ENCODE data around the gene FAM193A. TPM values are rescaled to one million over a fixed set of nuclear protein-coding genes. Genes with fewer than 3 reads are reported as not detected.
A peak's percentile ranks its signal among the peaks of the same experiment; 100 is the strongest.
"Not testable (repeated sequence)": the region's sequence is repeated elsewhere in the genome, so short reads cannot be mapped to it uniquely, and the experiment has no call there.

FAM193A gene
- polyA plus RNA-seq, 4 donors = 10.0 to 19.2 (median 12.8) TPM

GRCh38 chr4:2617955-2618354 lies 81.5 kb downstream of the FAM193A start:
- Histone ChIP-seq H3K4me3 (ENCODE audit: low read depth in 1 of 3, low read length in 3 of 3) (no peak overlapping the region), H3K9me3 (ENCODE audit: control insufficient read depth in 2 of 2, insufficient read depth in 1 of 2, low read depth in 1 of 2, low read length in 1 of 2) (no peaks in the 10 kb centered on the region), H3K27ac (ENCODE audit: low read depth in 1 of 3, low read length in 2 of 3) (no peak overlapping the region), H3K36me3 (ENCODE audit: control insufficient read depth in 3 of 3, insufficient read depth in 2 of 3, low read depth in 1 of 3, low read length in 3 of 3) (peaks cover 0 to 13% (median 0%) of the 10 kb centered on the region in 3 donors), H3K27me3 (ENCODE audit: control insufficient read depth in 3 of 3, insufficient read depth in 3 of 3, low read length in 3 of 3) (no peaks in the 10 kb centered on the region), H3K4me1 (ENCODE audit: control insufficient read depth in 3 of 3, insufficient read depth in 2 of 3, low read depth in 1 of 3, low read length in 2 of 3) (no peaks in the 10 kb centered on the region)
- 70 to 80% (median 72%) methylated on average over 6 of the region's 6 CpGs for WGBS, 3 donors
- DNase-seq (no peak), FAIRE-seq (no peak)

- H3K4me3 ChIP-seq (ENCODE audit: low read depth in 1 of 3, low read length in 3 of 3); FAIRE-seq; H3K4me1 ChIP-seq (ENCODE audit: control insufficient read depth in 3 of 3, insufficient read depth in 2 of 3, low read depth in 1 of 3, low read length in 2 of 3); H3K27ac ChIP-seq (ENCODE audit: low read depth in 1 of 3, low read length in 2 of 3); H3K9me3 ChIP-seq (ENCODE audit: control insufficient read depth in 2 of 2, insufficient read depth in 1 of 2, low read depth in 1 of 2, low read length in 1 of 2); H3K27me3 ChIP-seq (ENCODE audit: control insufficient read depth in 3 of 3, insufficient read depth in 3 of 3, low read length in 3 of 3); DNase-seq: not testable (repeated sequence)
- H3K36me3 ChIP-seq (ENCODE audit: control insufficient read depth in 3 of 3, insufficient read depth in 2 of 3, low read depth in 1 of 3, low read length in 3 of 3) = peaks cover 0 to 13% (median 0%) of the 10 kb centered on the region in 3 donors
- WGBS, 3 donors = 89 to 95% (median 92%) methylated on average over 9 of the region's 9 CpGs
Observed at GRCh38 chr4:2618729-2619128, 82.3 kb downstream of the FAM193A start.

- Histone ChIP-seq H3K27me3 (ENCODE audit: control insufficient read depth in 3 of 3, insufficient read depth in 3 of 3, low read length in 3 of 3) (no peaks in the 10 kb centered on the region), H3K9me3 (ENCODE audit: control insufficient read depth in 2 of 2, insufficient read depth in 1 of 2, low read depth in 1 of 2, low read length in 1 of 2) (no peaks in the 10 kb centered on the region), H3K4me3 (ENCODE audit: low read depth in 1 of 3, low read length in 3 of 3) (no peak overlapping the region), H3K4me1 (ENCODE audit: control insufficient read depth in 3 of 3, insufficient read depth in 2 of 3, low read depth in 1 of 3, low read length in 2 of 3) (no peaks in the 10 kb centered on the region), H3K27ac (ENCODE audit: low read depth in 1 of 3, low read length in 2 of 3) (no peak overlapping the region), H3K36me3 (ENCODE audit: control insufficient read depth in 3 of 3, insufficient read depth in 2 of 3, low read depth in 1 of 3, low read length in 3 of 3) (peaks cover 0 to 13% (median 0%) of the 10 kb centered on the region in 3 donors)
- WGBS, 3 donors = 95 to 96% (median 96%) methylated on average over 8 of the region's 8 CpGs
- DNase-seq (no peak), FAIRE-seq (no peak)
Observed at GRCh38 chr4:2619459-2619858, 83.0 kb downstream of the FAM193A start.

GRCh38 chr4:2621419-2621818 lies 85.0 kb downstream of the FAM193A start:
- Histone ChIP-seq H3K36me3 (ENCODE audit: control insufficient read depth in 3 of 3, insufficient read depth in 2 of 3, low read depth in 1 of 3, low read length in 3 of 3) (peaks cover under 1 to 28% (median 6%) of the 10 kb centered on the region in 3 donors), H3K4me1 (ENCODE audit: control insufficient read depth in 3 of 3, insufficient read depth in 2 of 3, low read depth in 1 of 3, low read length in 2 of 3) (no peaks in the 10 kb centered on the region), H3K9me3 (ENCODE audit: control insufficient read depth in 2 of 2, insufficient read depth in 1 of 2, low read depth in 1 of 2, low read length in 1 of 2) (peaks cover 0 to 2% of the 10 kb centered on the region in 2 donors), H3K27me3 (ENCODE audit: control insufficient read depth in 3 of 3, insufficient read depth in 3 of 3, low read length in 3 of 3) (no peaks in the 10 kb centered on the region), H3K4me3 (ENCODE audit: low read depth in 1 of 3, low read length in 3 of 3) (no peak overlapping the region), H3K27ac (ENCODE audit: low read depth in 1 of 3, low read length in 2 of 3) (no peak overlapping the region)
- WGBS, 3 donors = 70 to 82% (median 73%) methylated on average over 7 of the region's 7 CpGs
- DNase-seq (peak in 1 of 2 donors; percentile 29), FAIRE-seq (no peak)

GRCh38 chr4:2623442-2623841 lies 87.0 kb downstream of the FAM193A start:
- FAIRE-seq = no peak
- DNase-seq = no peak
- peaks cover 6 to 42% (median 14%) of the 10 kb centered on the region in 3 donors for H3K36me3 ChIP-seq (ENCODE audit: control insufficient read depth in 3 of 3, insufficient read depth in 2 of 3, low read depth in 1 of 3, low read length in 3 of 3)
- H3K9me3 ChIP-seq (ENCODE audit: control insufficient read depth in 2 of 2, insufficient read depth in 1 of 2, low read depth in 1 of 2, low read length in 1 of 2) = peaks cover 0 to 2% of the 10 kb centered on the region in 2 donors
- no peaks in the 10 kb centered on the region for H3K27me3 ChIP-seq (ENCODE audit: control insufficient read depth in 3 of 3, insufficient read depth in 3 of 3, low read length in 3 of 3)
- H3K4me1 ChIP-seq (ENCODE audit: control insufficient read depth in 3 of 3, insufficient read depth in 2 of 3, low read depth in 1 of 3, low read length in 2 of 3) = no peaks in the 10 kb centered on the region
- no peak overlapping the region for H3K27ac ChIP-seq (ENCODE audit: low read depth in 1 of 3, low read length in 2 of 3)
- no peak overlapping the region for H3K4me3 ChIP-seq (ENCODE audit: low read depth in 1 of 3, low read length in 3 of 3)
- 92 to 95% (median 93%) methylated on average over 6 of the region's 6 CpGs for WGBS, 3 donors

GRCh38 chr4:2624782-2625530 lies 88.5 kb downstream of the FAM193A start:
- FAIRE-seq = no peak

GRCh38 chr4:2626231-2626630 lies 89.8 kb downstream of the FAM193A start:
- FAIRE-seq = no peak
- Histone ChIP-seq H3K36me3 (ENCODE audit: control insufficient read depth in 3 of 3, insufficient read depth in 2 of 3, low read depth in 1 of 3, low read length in 3 of 3) (peaks cover 6 to 55% (median 21%) of the 10 kb centered on the region in 3 donors), H3K9me3 (ENCODE audit: control insufficient read depth in 2 of 2, insufficient read depth in 1 of 2, low read depth in 1 of 2, low read length in 1 of 2) (peaks cover 0 to 2% of the 10 kb centered on the region in 2 donors), H3K4me3 (ENCODE audit: low read depth in 1 of 3, low read length in 3 of 3) (no peak overlapping the region), H3K27me3 (ENCODE audit: control insufficient read depth in 3 of 3, insufficient read depth in 3 of 3, low read length in 3 of 3) (no peaks in the 10 kb centered on the region), H3K27ac (ENCODE audit: low read depth in 1 of 3, low read length in 2 of 3) (no peak overlapping the region), H3K4me1 (ENCODE audit: control insufficient read depth in 3 of 3, insufficient read depth in 2 of 3, low read depth in 1 of 3, low read length in 2 of 3) (no peaks in the 10 kb centered on the region)
- no peak for DNase-seq
- WGBS, 3 donors = 80 to 93% (median 87%) methylated on average over 10 of the region's 10 CpGs

More at GRCh38 chr4:2624782-2625530, 88.5 kb downstream of the FAM193A start:
- no peak for DNase-seq
- 83 to 91% (median 89%) methylated on average over 22 of the region's 22 CpGs for WGBS, 3 donors
- H3K27ac ChIP-seq (ENCODE audit: low read depth in 1 of 3, low read length in 2 of 3) = no peak overlapping the region
- H3K9me3 ChIP-seq (ENCODE audit: control insufficient read depth in 2 of 2, insufficient read depth in 1 of 2, low read depth in 1 of 2, low read length in 1 of 2) = peaks cover 0 to 2% of the 10 kb centered on the region in 2 donors
- H3K4me3 ChIP-seq (ENCODE audit: low read depth in 1 of 3, low read length in 3 of 3) = no peak overlapping the region
- H3K27me3 ChIP-seq (ENCODE audit: control insufficient read depth in 3 of 3, insufficient read depth in 3 of 3, low read length in 3 of 3) = no peaks in the 10 kb centered on the region
- no peaks in the 10 kb centered on the region for H3K4me1 ChIP-seq (ENCODE audit: control insufficient read depth in 3 of 3, insufficient read depth in 2 of 3, low read depth in 1 of 3, low read length in 2 of 3)
- H3K36me3 ChIP-seq (ENCODE audit: control insufficient read depth in 3 of 3, insufficient read depth in 2 of 3, low read depth in 1 of 3, low read length in 3 of 3) = peaks cover 6 to 47% (median 14%) of the 10 kb centered on the region in 3 donors

GRCh38 chr4:2630556-2631273 lies 94.3 kb downstream of the FAM193A start:
- FAIRE-seq (no peak), DNase-seq (no peak)
- 94 to 97% (median 95%) methylated on average over 24 of the region's 24 CpGs for WGBS, 3 donors
- Histone ChIP-seq H3K4me3 (ENCODE audit: low read depth in 1 of 3, low read length in 3 of 3) (no peak overlapping the region), H3K4me1 (ENCODE audit: control insufficient read depth in 3 of 3, insufficient read depth in 2 of 3, low read depth in 1 of 3, low read length in 2 of 3) (no peaks in the 10 kb centered on the region), H3K27ac (ENCODE audit: low read depth in 1 of 3, low read length in 2 of 3) (no peak overlapping the region), H3K36me3 (ENCODE audit: control insufficient read depth in 3 of 3, insufficient read depth in 2 of 3, low read depth in 1 of 3, low read length in 3 of 3) (peaks cover 12 to 59% (median 21%) of the 10 kb centered on the region in 3 donors), H3K9me3 (ENCODE audit: control insufficient read depth in 2 of 2, insufficient read depth in 1 of 2, low read depth in 1 of 2, low read length in 1 of 2) (peaks cover 0 to 2% of the 10 kb centered on the region in 2 donors), H3K27me3 (ENCODE audit: control insufficient read depth in 3 of 3, insufficient read depth in 3 of 3, low read length in 3 of 3) (no peaks in the 10 kb centered on the region)
